DMS153 treated with DMSO at 0.1 percent for 48 hours (cell line): Measurements from ENCODE around the gene DENND6B.
A peak's percentile ranks its signal among the peaks of the same experiment; 100 is the strongest.
"Not testable (repeated sequence)": the region's sequence is repeated elsewhere in the genome, so short reads cannot be mapped to it uniquely, and the experiment has no call there.

Experiments
- DNase-seq: peaks from one replicate; lab custom pipeline; 2025; ENCODE audit not compliant: unreplicated experiment; lab: John Stamatoyannopoulos, UW

DENND6B gene

GRCh38 chr22:50273781-50274180 is 53.0 kb downstream of the DENND6B start:
- DNase-seq = not testable (repeated sequence)

- DNase-seq = not testable (repeated sequence)
These were observed 53.5 kb downstream of the DENND6B start for GRCh38 chr22:50273352-50273751.

GRCh38 chr22:50272044-50272802 is 54.6 kb downstream of the DENND6B start:
- DNase-seq = no peak

- peak; percentile 46 for DNase-seq
These were observed 55.3 kb downstream of the DENND6B start for GRCh38 chr22:50271519-50271970.

- DNase-seq = no peak
These were observed 56.0 kb downstream of the DENND6B start for GRCh38 chr22:50270666-50271394.

- DNase-seq = no peak
These were observed 56.7 kb downstream of the DENND6B start, which contains the start of gene MAPK11 for GRCh38 chr22:50269970-50270665. MAPK11 (minus strand) TSS chr22:50270380; CDS start chr22:50270292, 88 bp downstream.

- no peak for DNase-seq
These were observed 57.2 kb downstream of the DENND6B start for GRCh38 chr22:50269573-50269969.

- DNase-seq = no peak
These were observed 58.1 kb downstream of the DENND6B start for GRCh38 chr22:50268655-50269113.

- DNase-seq = no peak
These were observed 59.0 kb downstream of the DENND6B start for GRCh38 chr22:50267591-50268390.

GRCh38 chr22:50266994-50267393 is 59.8 kb downstream of the DENND6B start:
- no peak for DNase-seq

GRCh38 chr22:50264946-50265669 is 61.7 kb downstream of the DENND6B start:
- no peak for DNase-seq

- no peak for DNase-seq
These were observed 62.6 kb downstream of the DENND6B start for GRCh38 chr22:50264104-50264745.

- DNase-seq = no peak
These were observed 63.7 kb downstream of the DENND6B start for GRCh38 chr22:50262973-50263617.

GRCh38 chr22:50262460-50262911 is 64.3 kb downstream of the DENND6B start:
- no peak for DNase-seq

- DNase-seq = no peak
These were observed 65.0 kb downstream of the DENND6B start, which contains the start of gene MAPK12 for GRCh38 chr22:50261615-50262459. MAPK12 (minus strand) TSS chr22:50261683; CDS start chr22:50261509, 174 bp downstream.

GRCh38 chr22:50260801-50261614 is 65.8 kb downstream of the DENND6B start:
- no peak for DNase-seq

- DNase-seq = no peak
These were observed 66.4 kb downstream of the DENND6B start for GRCh38 chr22:50260434-50260800.
